Keratinocyte (primary cell): Measurements from ENCODE around the gene NR6A1. TPM values are rescaled to one million over a fixed set of nuclear protein-coding genes. Genes with fewer than 3 reads are reported as not detected.

Source experiments
- DNase-seq: peaks from one replicate; pipeline ENCODE4 v3.0.0-alpha.2; 2011; ENCODE audit warnings: low read depth, missing footprints, low spot score
- FAIRE-seq: peaks from 2 replicates; lab custom pipeline; 2011; peaks lifted over from hg19 to GRCh38; lab: Jason Lieb, UNC
- H2AFZ ChIP-seq: 2 replicates; pipeline ENCODE4 v1.6.0; 2012; ENCODE audit warnings: low read length, control low read depth, inconsistent platforms; ENCODE audit not compliant: control insufficient read depth
- H3K27ac ChIP-seq: 2 replicates; pipeline ENCODE4 v1.5.1; 2011; ENCODE audit warnings: low read length; ENCODE audit not compliant: control insufficient read depth, insufficient read depth
- H3K27me3 ChIP-seq: 3 replicates; pipeline ENCODE4 v1.6.0; 2011; ENCODE audit warnings: low read length; ENCODE audit not compliant: control insufficient read depth, insufficient read depth; ENCODE audit errors: extremely low read depth
- H3K36me3 ChIP-seq, 2 experiments: 2 replicates in 1 of 2; 3 replicates in 1 of 2; pipeline ENCODE4 v1.5.1; 2011; ENCODE audit warnings: low read length in 2 of 2, mild to moderate bottlenecking in 1 of 2; ENCODE audit not compliant: control insufficient read depth in 2 of 2, insufficient read depth in 2 of 2; ENCODE audit errors: extremely low read depth in 1 of 2
- H3K4me1 ChIP-seq: 3 replicates; pipeline ENCODE4 v1.5.1; 2011; ENCODE audit warnings: low read length; ENCODE audit not compliant: control insufficient read depth, insufficient read depth; ENCODE audit errors: extremely low read depth
- H3K4me2 ChIP-seq: 3 replicates; pipeline ENCODE4 v1.6.0; 2011; ENCODE audit warnings: low read depth, low read length; ENCODE audit not compliant: control insufficient read depth, insufficient read depth; ENCODE audit errors: extremely low read depth
- H3K4me3 ChIP-seq, 3 experiments: fragments of 200-600 bp in 1 of 3; sonication (generic) in 1 of 3; 2 replicates in 2 of 3; 3 replicates in 1 of 3; pipeline ENCODE4 v1.5.1; 2011 to 2016; ENCODE audit warnings: low read length in 3 of 3, mild to moderate bottlenecking in 3 of 3, control low read depth in 2 of 3, inconsistent platforms in 1 of 3, low read depth in 1 of 3, mixed read lengths in 1 of 3, mixed run types in 1 of 3, moderate library complexity in 1 of 3; ENCODE audit not compliant: control insufficient read depth in 2 of 3, insufficient read depth in 2 of 3; ENCODE audit errors: extremely low read depth in 1 of 3
- H3K79me2 ChIP-seq: 2 replicates; pipeline ENCODE4 v1.6.0; 2012; ENCODE audit warnings: low read length; ENCODE audit not compliant: control insufficient read depth, insufficient read depth
- H3K9ac ChIP-seq: 3 replicates; pipeline ENCODE4 v1.6.0; 2011; ENCODE audit warnings: low read length; ENCODE audit not compliant: control insufficient read depth, insufficient read depth; ENCODE audit errors: extremely low read depth
- H3K9me1 ChIP-seq: 3 replicates; pipeline ENCODE4 v1.6.0; 2011; ENCODE audit warnings: low read length; ENCODE audit not compliant: control insufficient read depth, insufficient read depth; ENCODE audit errors: extremely low read depth
- H3K9me3 ChIP-seq: 2 replicates; pipeline ENCODE4 v1.5.1; 2012; ENCODE audit warnings: low read depth, low read length; ENCODE audit not compliant: control insufficient read depth
- H4K20me1 ChIP-seq: 3 replicates; pipeline ENCODE4 v1.6.0; 2011; ENCODE audit warnings: low read length; ENCODE audit not compliant: control insufficient read depth, insufficient read depth; ENCODE audit errors: extremely low read depth
- EZH2 ChIP-seq: IDR thresholded peaks from one replicate; pipeline ENCODE4 v1.6.1; 2012; ENCODE audit warnings: inconsistent platforms, mild to moderate bottlenecking, low read length, moderate library complexity
- dilution Hi-C: fragments of 300-500 bp; cut with MboI; formaldehyde crosslinking; loops from one replicate; pipeline ENCODE4 v1.7.0; 2020; ENCODE audit warnings: low sequenced_read_pairs; ENCODE audit not compliant: extremely low pct_ligation_motif_present
- polyA plus RNA-seq, 5 experiments: library from polyadenylated mRNA; depleted of rRNA in 3 of 5; stranded (reverse) in 3 of 5; stranded (forward) in 1 of 5; unstranded in 1 of 5; fragments of >200 nt; gene quantifications; 1 replicate in 1 of 5; 2 replicates in 3 of 5; 3 replicates in 1 of 5; pipeline versions ENCODE4 v1.2.1 to v1.2.3, GENCODE V29; 2011 to 2012; ENCODE audit warnings: missing spikeins in 2 of 5, low read depth in 1 of 5, low replicate concordance in 1 of 5
- TF ChIP-seq, protein P1 (sequence below), 3 experiments: IDR thresholded peaks in 1 of 3; conservative IDR thresholded peaks in 1 of 3; optimal IDR thresholded peaks in 1 of 3; 2 replicates in 2 of 3; 3 replicates in 1 of 3; pipeline versions ENCODE3 to v1.5.1; 2011; ENCODE audit warnings: low read length in 3 of 3, mild to moderate bottlenecking in 3 of 3, moderate library complexity in 2 of 3, control low read depth in 1 of 3, inconsistent platforms in 1 of 3; ENCODE audit not compliant: insufficient read depth in 2 of 3; ENCODE audit errors: extremely low read depth in 1 of 3

NR6A1 gene
- polyA plus RNA-seq, 1 donor (not counting 4 experiments of a cell fraction or from before 2014, with no cell fraction given) = 1.8 TPM

DNA sequence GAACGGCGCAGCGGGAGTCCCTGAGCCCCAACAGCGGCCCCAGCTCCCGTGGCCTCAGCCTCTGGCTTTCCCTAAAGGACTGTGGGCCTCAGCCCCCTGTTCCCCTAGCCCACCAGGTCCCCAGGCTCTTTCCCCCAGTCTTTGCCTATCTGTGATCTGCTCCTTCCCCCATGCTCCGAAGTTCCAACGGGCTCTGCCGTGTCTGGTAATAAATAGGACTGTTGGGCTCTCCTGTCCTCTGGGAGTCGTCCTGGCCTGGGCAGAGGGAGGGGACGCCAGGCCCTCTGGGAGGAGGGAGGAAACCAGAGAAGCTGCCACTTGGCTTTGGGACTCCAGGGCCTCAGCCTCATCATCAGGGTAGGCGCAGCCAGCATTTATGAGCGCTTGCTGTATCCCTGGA lies 292.8 kb downstream of the NR6A1 start:
- no peak overlapping the region for H3K9ac ChIP-seq
- H2AFZ ChIP-seq = no peak overlapping the region
- no peak overlapping the region for H3K4me2 ChIP-seq
- FAIRE-seq (no peak), DNase-seq (no peak)
- no peak overlapping the region for H3K4me3 ChIP-seq
- no peaks in the 10 kb centered on the region for H3K4me1 ChIP-seq
- no peak overlapping the region for H3K27ac ChIP-seq
- H3K9me3 ChIP-seq = no peaks in the 10 kb centered on the region
- no peaks in the 10 kb centered on the region for H3K36me3 ChIP-seq
- peaks cover 40% of the 10 kb centered on the region for H3K27me3 ChIP-seq
- dilution Hi-C loops = no loop called here
- no peak for TF ChIP-seq EZH2
- TF ChIP-seq, protein P1, sequence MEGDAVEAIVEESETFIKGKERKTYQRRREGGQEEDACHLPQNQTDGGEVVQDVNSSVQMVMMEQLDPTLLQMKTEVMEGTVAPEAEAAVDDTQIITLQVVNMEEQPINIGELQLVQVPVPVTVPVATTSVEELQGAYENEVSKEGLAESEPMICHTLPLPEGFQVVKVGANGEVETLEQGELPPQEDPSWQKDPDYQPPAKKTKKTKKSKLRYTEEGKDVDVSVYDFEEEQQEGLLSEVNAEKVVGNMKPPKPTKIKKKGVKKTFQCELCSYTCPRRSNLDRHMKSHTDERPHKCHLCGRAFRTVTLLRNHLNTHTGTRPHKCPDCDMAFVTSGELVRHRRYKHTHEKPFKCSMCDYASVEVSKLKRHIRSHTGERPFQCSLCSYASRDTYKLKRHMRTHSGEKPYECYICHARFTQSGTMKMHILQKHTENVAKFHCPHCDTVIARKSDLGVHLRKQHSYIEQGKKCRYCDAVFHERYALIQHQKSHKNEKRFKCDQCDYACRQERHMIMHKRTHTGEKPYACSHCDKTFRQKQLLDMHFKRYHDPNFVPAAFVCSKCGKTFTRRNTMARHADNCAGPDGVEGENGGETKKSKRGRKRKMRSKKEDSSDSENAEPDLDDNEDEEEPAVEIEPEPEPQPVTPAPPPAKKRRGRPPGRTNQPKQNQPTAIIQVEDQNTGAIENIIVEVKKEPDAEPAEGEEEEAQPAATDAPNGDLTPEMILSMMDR (optimal IDR thresholded peaks at IDR 0.05 in 1 of 3, IDR thresholded peaks at IDR 0.05 in 1 of 3, conservative IDR thresholded peaks at IDR 0.05 in 1 of 3; ENCODE audit: extremely low read depth in 1 of 3, insufficient read depth in 2 of 3, low read length in 3 of 3) = no peak
- H4K20me1 ChIP-seq = peaks cover 2% of the 10 kb centered on the region
- H3K9me1 ChIP-seq = no peaks in the 10 kb centered on the region
- no peaks in the 10 kb centered on the region for H3K79me2 ChIP-seq

DNA sequence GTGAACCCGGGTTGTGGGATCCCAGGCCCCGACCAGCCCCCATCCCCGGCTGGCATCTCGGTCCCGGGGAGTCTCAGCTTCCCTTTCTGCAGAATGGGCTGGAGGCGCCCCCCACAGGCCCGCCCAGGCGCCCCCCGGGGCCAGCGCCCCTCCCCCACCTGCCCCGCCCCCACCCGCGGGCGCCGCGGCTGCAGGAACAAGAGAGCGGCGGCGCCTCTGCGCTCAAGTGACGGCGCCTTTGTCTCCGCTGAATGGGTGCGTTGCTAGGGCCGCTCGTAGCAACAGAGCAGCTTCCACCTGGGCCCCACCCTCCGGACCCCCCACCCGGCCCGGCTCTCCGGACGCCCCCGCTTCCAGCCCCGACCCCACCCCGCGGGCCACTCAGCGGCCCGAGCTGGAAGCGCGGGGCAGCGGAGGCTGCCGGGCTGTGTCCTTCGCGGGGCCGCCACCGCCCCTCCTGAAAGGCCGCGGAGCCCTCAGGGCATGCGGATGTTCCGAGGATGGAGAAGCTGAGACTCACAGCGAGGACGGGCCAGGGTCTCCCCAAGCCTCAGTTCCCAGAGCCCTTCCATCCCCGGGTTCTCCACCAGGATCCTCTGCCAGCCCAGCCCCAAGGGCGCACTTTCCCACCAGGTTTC lies 293.3 kb downstream of the NR6A1 start:
- Histone ChIP-seq H3K9ac (no peak overlapping the region), H3K4me1 (no peaks in the 10 kb centered on the region), H3K36me3 (no peaks in the 10 kb centered on the region), H3K9me1 (no peaks in the 10 kb centered on the region), H3K4me3 (no peak overlapping the region), H3K79me2 (no peaks in the 10 kb centered on the region), H4K20me1 (peaks cover 2% of the 10 kb centered on the region), H2AFZ (no peak overlapping the region), H3K27ac (no peak overlapping the region), H3K27me3 (peaks cover 37% of the 10 kb centered on the region), H3K4me2 (peak overlapping the region; percentile 45), H3K9me3 (no peaks in the 10 kb centered on the region)
- FAIRE-seq = no peak
- TF ChIP-seq, protein P1 (optimal IDR thresholded peaks at IDR 0.05 in 1 of 3, IDR thresholded peaks at IDR 0.05 in 1 of 3, conservative IDR thresholded peaks at IDR 0.05 in 1 of 3; ENCODE audit: extremely low read depth in 1 of 3, insufficient read depth in 2 of 3, low read length in 3 of 3) = no peak
- TF ChIP-seq EZH2 = peak; percentile 24
- dilution Hi-C loops = no loop called here
- no peak for DNase-seq
